ENCODE measurements around the gene APRT. TPM values are rescaled to one million over a fixed set of nuclear protein-coding genes. Genes with fewer than 3 reads are reported as not detected.
A peak's percentile ranks its signal among the peaks of the same experiment; 100 is the strongest.

APRT gene
- total RNA-seq, 1 experiment from 2014 or later, result 311 TPM

GRCh38 chr16:88822281-88823040 lies 10.7 kb upstream of the APRT start:
- POLR2A ChIA-PET, result no interaction called here
- BruUV-seq (replicated peaks), result no TSS peak
- TF ChIP-seq RAD21 (IDR thresholded peaks at IDR 0.05; ENCODE audit: low read depth) (no peak), EGR1 (IDR thresholded peaks at IDR 0.05; ENCODE audit: low read depth) (no peak), FOSL1 (IDR thresholded peaks at IDR 0.05; ENCODE audit: low read depth) (no peak)

GRCh38 chr16:88821168-88821850 lies 9.6 kb upstream of the APRT start:
- TF ChIP-seq CEBPB (IDR thresholded peaks at IDR 0.05; ENCODE audit: low read depth) (no peak), CTCF (IDR thresholded peaks at IDR 0.05 in 2 of 3, conservative IDR thresholded peaks at IDR 0.05 in 1 of 3; ENCODE audit: borderline replicate concordance in 1 of 3, insufficient read depth in 1 of 3, low read depth in 2 of 3, low read length in 2 of 3) (peak in 2 of 3 experiments; percentile 23 to 24; a peak in 2 of 6 replicates), REST (IDR thresholded peaks at IDR 0.05; ENCODE audit: low read depth) (no peak)
- Histone ChIP-seq H3K27me3 (ENCODE audit: insufficient read depth, low read length) (no peaks in the 10 kb centered on the region), H3K4me3 (replicated peaks in 1 of 2; ENCODE audit: low read depth in 1 of 2, low read length in 2 of 2) (no peak overlapping the region), H3K27ac (ENCODE audit: low read depth, low read length) (no peak overlapping the region), H3K4me2 (ENCODE audit: low read length) (no peak overlapping the region), H3K9me3 (ENCODE audit: control insufficient read depth in 1 of 2, insufficient read depth in 1 of 2, low read depth in 1 of 2, low read length in 2 of 2) (no peaks in the 10 kb centered on the region), H4K20me1 (ENCODE audit: insufficient read depth) (no peaks in the 10 kb centered on the region), H3K79me2 (ENCODE audit: insufficient read depth, low read length) (no peaks in the 10 kb centered on the region), H3K9ac (ENCODE audit: low read length) (no peak overlapping the region), H3K36me3 (ENCODE audit: control insufficient read depth in 1 of 2, insufficient read depth in 2 of 2, low read length in 2 of 2) (no peaks in the 10 kb centered on the region), H3K9me2 (ENCODE audit: insufficient read depth) (no peaks in the 10 kb centered on the region), H3K4me1 (ENCODE audit: control insufficient read depth in 1 of 2, insufficient read depth in 2 of 2, low read length in 2 of 2) (no peaks in the 10 kb centered on the region), H2AFZ (ENCODE audit: low read depth, low read length, poor library complexity, severe bottlenecking) (no peak overlapping the region)
- intact Hi-C loops (cut with micrococcal nuclease), result no loop called here
- no peak for DNase-seq (ENCODE audit: low read depth, low spot score)
- BruUV-seq (replicated peaks), result no TSS peak
- RAD21 ChIA-PET (ENCODE audit: low non-redundant PET in 1 of 2, low total read pairs in 2 of 2, uncharacterized antibody in 2 of 2, unreplicated experiment in 2 of 2), result no interaction called here
- ATAC-seq, result peak; percentile 52
- POLR2A ChIA-PET, result no interaction called here
- CTCF ChIA-PET, result no interaction called here

More at GRCh38 chr16:88822281-88823040, 10.7 kb upstream of the APRT start:
- Histone ChIP-seq H3K9me2 (ENCODE audit: insufficient read depth) (no peaks in the 10 kb centered on the region), H3K9ac (ENCODE audit: low read length) (no peak overlapping the region), H3K27ac (ENCODE audit: low read depth, low read length) (no peak overlapping the region), H3K9me3 (ENCODE audit: control insufficient read depth in 1 of 2, insufficient read depth in 1 of 2, low read depth in 1 of 2, low read length in 2 of 2) (no peaks in the 10 kb centered on the region), H3K4me1 (ENCODE audit: control insufficient read depth in 1 of 2, insufficient read depth in 2 of 2, low read length in 2 of 2) (no peaks in the 10 kb centered on the region), H4K20me1 (ENCODE audit: insufficient read depth) (no peaks in the 10 kb centered on the region), H3K36me3 (ENCODE audit: control insufficient read depth in 1 of 2, insufficient read depth in 2 of 2, low read length in 2 of 2) (no peaks in the 10 kb centered on the region), H3K4me2 (ENCODE audit: low read length) (no peak overlapping the region), H3K27me3 (ENCODE audit: insufficient read depth, low read length) (no peaks in the 10 kb centered on the region), H3K79me2 (ENCODE audit: insufficient read depth, low read length) (no peaks in the 10 kb centered on the region), H2AFZ (ENCODE audit: low read depth, low read length, poor library complexity, severe bottlenecking) (no peak overlapping the region), H3K4me3 (replicated peaks in 1 of 2; ENCODE audit: low read depth in 1 of 2, low read length in 2 of 2) (no peak overlapping the region)
- DNase-seq (ENCODE audit: low read depth, low spot score), result no peak
- ATAC-seq, result no peak
- ChIA-PET CTCF (no interaction called here), RAD21 (ENCODE audit: low non-redundant PET in 1 of 2, low total read pairs in 2 of 2, uncharacterized antibody in 2 of 2, unreplicated experiment in 2 of 2) (no interaction called here)
- intact Hi-C loops (cut with micrococcal nuclease), result no loop called here
